PC-9 (cell line): ENCODE measurements around the gene FHL3. TPM values are rescaled to one million over a fixed set of nuclear protein-coding genes. Genes with fewer than 3 reads are reported as not detected.

Experiments used
- BruUV-seq: library from RNA; stranded (reverse); fragments of 400-500 nt; replicated peaks from 2 replicates; lab custom pipeline; 2021; lab: Mats Ljungman, UMichigan
- CTCF ChIA-PET: fragments of 300-600 bp; sonication (Branson Sonifier 250); formaldehyde crosslinking; loops from one replicate; lab custom pipeline; 2022; ENCODE audit warnings: antibody characterized with exemption; lab: Charles Lee
- POLR2A ChIA-PET: fragments of 300-600 bp; sonication (Branson Sonifier 250); formaldehyde crosslinking; loops from one replicate; lab custom pipeline; 2022; ENCODE audit warnings: antibody characterized with exemption; ENCODE audit not compliant: unreplicated experiment; lab: Charles Lee
- DNase-seq, 2 experiments: peaks; one replicate each; pipeline versions ENCODE4 v3.0.0 to v3.0.0-alpha.2; 2015 to 2022; ENCODE audit warnings: mixed read lengths in 1 of 2
- H2AFZ ChIP-seq: fragments of 200-600 bp; sonication (generic); 2 replicates; pipeline ENCODE4 v1.8.1; 2017; ENCODE audit warnings: antibody characterized with exemption
- H3F3A ChIP-seq: fragments of 200-600 bp; sonication (generic); 2 replicates; pipeline ENCODE4 v1.8.1; 2017; ENCODE audit warnings: antibody characterized with exemption, mild to moderate bottlenecking, low read depth; ENCODE audit not compliant: insufficient read depth
- H3K27ac ChIP-seq: fragments of 200-600 bp; sonication (generic); 2 replicates; pipeline ENCODE4 v1.6.1; 2016; ENCODE audit warnings: mixed run types
- H3K27me3 ChIP-seq: fragments of 200-600 bp; sonication (generic); 2 replicates; pipeline ENCODE4 v1.6.1; 2016; ENCODE audit warnings: low read depth, mixed run types; ENCODE audit not compliant: insufficient read depth
- H3K36me3 ChIP-seq: fragments of 200-600 bp; sonication (generic); 2 replicates; pipeline ENCODE4 v1.6.1; 2016; ENCODE audit warnings: low read depth, mixed run types
- H3K4me1 ChIP-seq: fragments of 200-600 bp; sonication (generic); replicated peaks from 2 replicates; pipeline ENCODE4 v1.6.1; 2016; ENCODE audit warnings: mixed run types; ENCODE audit not compliant: insufficient read depth
- H3K4me2 ChIP-seq: fragments of 200-600 bp; sonication (generic); 2 replicates; pipeline ENCODE4 v1.6.1; 2017; ENCODE audit warnings: mixed run types
- H3K4me3 ChIP-seq: fragments of 200-600 bp; sonication (generic); 2 replicates; pipeline ENCODE4 v1.6.1; 2016; ENCODE audit warnings: mixed run types
- H3K79me2 ChIP-seq: fragments of 200-600 bp; sonication (generic); 2 replicates; pipeline ENCODE4 v1.6.1; 2017; ENCODE audit warnings: low read depth, mixed run types
- H3K9me2 ChIP-seq: fragments of 200-600 bp; sonication (generic); 2 replicates; pipeline ENCODE4 v1.8.1; 2017; ENCODE audit warnings: mild to moderate bottlenecking; ENCODE audit not compliant: insufficient read depth
- H3K9me3 ChIP-seq: fragments of 200-600 bp; sonication (generic); 2 replicates; pipeline ENCODE4 v1.8.1; 2016; ENCODE audit warnings: low read depth; ENCODE audit not compliant: insufficient read depth
- H4K20me1 ChIP-seq: fragments of 200-600 bp; sonication (generic); 2 replicates; pipeline ENCODE4 v1.8.1; 2017; ENCODE audit not compliant: insufficient read depth
- CTCF ChIP-seq: fragments of 200-600 bp; sonication (generic); conservative IDR thresholded peaks from 2 replicates; pipeline ENCODE4 v1.6.1; 2017; ENCODE audit warnings: mixed run types, antibody characterized with exemption, mild to moderate bottlenecking, moderate library complexity
- EZH2 ChIP-seq: fragments of 200-600 bp; sonication (generic); IDR thresholded peaks from 2 replicates; pipeline ENCODE4 v1.8.0; 2017; ENCODE audit warnings: antibody characterized with exemption, low read depth
- intact Hi-C: fragments of 100-400 bp; cut with micrococcal nuclease; formaldehyde crosslinking; loops from one replicate; pipeline ENCODE4 v1.10.0; 2022; ENCODE audit not compliant: unreplicated experiment
- total RNA-seq: library from RNA; stranded (reverse); gene quantifications from 2 replicates; pipeline ENCODE4 v1.2.3, GENCODE V29; 2021

The FHL3 gene
- total RNA-seq, 1 experiment from 2014 or later, result 26.2 TPM

GRCh38 chr1:38003261-38004250 lies 1.8 kb downstream of the FHL3 start:
- no TSS peak for BruUV-seq
- peak overlapping the region; percentile 68; the same call in 1 of the 2 replicates for H3K4me3 ChIP-seq
- ChIA-PET POLR2A (interaction anchor here (0.6 kb wide), 2 partner anchors 21 to 1384 kb away, joined by 3 to 22 read pairs; no protein-coding TSS in a partner anchor), CTCF (interaction anchor here (0.6 kb wide), 1 partner anchor 1166 kb away, joined by 3 read pairs; no protein-coding TSS in a partner anchor)
- no peaks in the 10 kb centered on the region for H3K36me3 ChIP-seq
- H3K27me3 ChIP-seq, result no peaks in the 10 kb centered on the region
- intact Hi-C loops, result loop anchor here (5.0 kb wide), 1 partner anchor 526 kb away; no protein-coding TSS in a partner anchor
- peaks cover 21% of the 10 kb centered on the region; the same call in 1 of the 2 replicates for H3F3A ChIP-seq
- DNase-seq, result no peak
- H2AFZ ChIP-seq, result no peak overlapping the region
- peak overlapping the region; percentile 94 for H3K4me2 ChIP-seq
- no peaks in the 10 kb centered on the region for H3K9me2 ChIP-seq
- TF ChIP-seq CTCF (no peak), EZH2 (no peak)
- peaks cover 19% of the 10 kb centered on the region for H3K79me2 ChIP-seq
- H3K9me3 ChIP-seq, result no peaks in the 10 kb centered on the region
- no peaks in the 10 kb centered on the region for H4K20me1 ChIP-seq
- H3K27ac ChIP-seq, result no peak overlapping the region
- H3K4me1 ChIP-seq, result peaks cover 43% of the 10 kb centered on the region

- BruUV-seq, result no TSS peak
- Histone ChIP-seq H3K4me3 (no peak overlapping the region), H3K27me3 (no peaks in the 10 kb centered on the region), H3K9me2 (no peaks in the 10 kb centered on the region), H3K4me2 (peak overlapping the region; percentile 62), H3K79me2 (peaks cover 19% of the 10 kb centered on the region), H3K4me1 (peaks cover 43% of the 10 kb centered on the region), H2AFZ (no peak overlapping the region), H3K27ac (peak overlapping the region; percentile 66), H3K36me3 (no peaks in the 10 kb centered on the region), H3F3A (peaks cover 21% of the 10 kb centered on the region; the same call in 1 of the 2 replicates), H3K9me3 (no peaks in the 10 kb centered on the region), H4K20me1 (no peaks in the 10 kb centered on the region)
- peak in 1 of 2 experiments; percentile 28 for DNase-seq
- intact Hi-C loops, result loop anchor here (5.0 kb wide), 1 partner anchor 523 kb away; no protein-coding TSS in a partner anchor
- no peak for TF ChIP-seq EZH2
- no peak for TF ChIP-seq CTCF
- POLR2A ChIA-PET, result no interaction called here
- CTCF ChIA-PET, result interaction anchor here (0.8 kb wide), 1 partner anchor 125 kb away, joined by 5 read pairs; no protein-coding TSS in a partner anchor
These were observed 4.5 kb downstream of the FHL3 start for GRCh38 chr1:38000529-38001455.

- no peaks in the 10 kb centered on the region for H3K9me2 ChIP-seq
- H3K79me2 ChIP-seq, result peaks cover 19% of the 10 kb centered on the region
- peak overlapping the region; percentile 66 for H3K27ac ChIP-seq
- CTCF ChIA-PET, result interaction anchor here (0.6 to 0.8 kb wide), 2 partner anchors 124 to 1055 kb away, joined by 3 to 5 read pairs; no protein-coding TSS in a partner anchor
- H3K4me2 ChIP-seq, result peak overlapping the region; percentile 62
- no peaks in the 10 kb centered on the region for H3K36me3 ChIP-seq
- TF ChIP-seq EZH2 (no peak), CTCF (no peak)
- DNase-seq, result no peak
- no TSS peak for BruUV-seq
- no peaks in the 10 kb centered on the region for H3K27me3 ChIP-seq
- intact Hi-C loops, result loop anchor here (5.0 kb wide), 1 partner anchor 523 kb away; no protein-coding TSS in a partner anchor
- no peak overlapping the region for H3K4me3 ChIP-seq
- no peaks in the 10 kb centered on the region for H3K9me3 ChIP-seq
- peaks cover 23% of the 10 kb centered on the region; the same call in 1 of the 2 replicates for H3F3A ChIP-seq
- peaks cover 43% of the 10 kb centered on the region for H3K4me1 ChIP-seq
- POLR2A ChIA-PET, result interaction anchor here (0.5 to 0.6 kb wide), 2 partner anchors 191 to 824 kb away, joined by 3 to 11 read pairs; no protein-coding TSS in a partner anchor
- H4K20me1 ChIP-seq, result no peaks in the 10 kb centered on the region
- no peak overlapping the region for H2AFZ ChIP-seq
These were observed 5.1 kb downstream of the FHL3 start for GRCh38 chr1:38000233-38000528.
